A549 (cell line): ENCODE measurements around the gene TDRD9. TPM values are rescaled to one million over a fixed set of nuclear protein-coding genes. Genes with fewer than 3 reads are reported as not detected.

ENCODE experiments used
- ATAC-seq, 2 experiments: fragments of 200-7000 bp in 1 of 2; fragments of >200 bp in 1 of 2; cut with Nextera tagmentation in 1 of 2; cut with Tn5 transposase in 1 of 2; 3 replicates each; pipeline versions ENCODE4 v1.8.0 to v1.9.1; 2018 to 2020; ENCODE audit warnings: mild to moderate bottlenecking in 1 of 2, moderate library complexity in 1 of 2
- CTCF ChIA-PET: fragments of 300-600 bp; sonication (Branson Sonifier 250); formaldehyde crosslinking; extraction: SDS; loops from one replicate; lab custom pipeline; 2021; ENCODE audit warnings: antibody characterized with exemption, inconsistent platforms; lab: Yijun Ruan, JAX
- POLR2A ChIA-PET: fragments of 350-600 bp; formaldehyde crosslinking; extraction: SDS; loops from one replicate; lab custom pipeline; 2021; ENCODE audit warnings: antibody characterized with exemption, inconsistent platforms; lab: Yijun Ruan, JAX
- DNase-seq, 2 experiments: peaks; one replicate each; pipeline versions ENCODE4 v3.0.0 to v3.0.0-alpha.2; 2011 to 2016; ENCODE audit warnings: low read depth in 1 of 2, low spot score in 1 of 2
- FAIRE-seq: peaks from 2 replicates; lab custom pipeline; 2011; peaks lifted over from hg19 to GRCh38; lab: Jason Lieb, UNC
- H3K27ac ChIP-seq, 2 experiments: fragments of >200 bp; sonication (Bioruptor Twin); formaldehyde crosslinking; 3 replicates each; pipeline ENCODE4 v1.5.1; 2016 to 2017
- H3K4me1 ChIP-seq: fragments of >200 bp; sonication (Bioruptor Twin); formaldehyde crosslinking; 3 replicates; pipeline ENCODE4 v1.6.1; 2016
- H3K4me2 ChIP-seq: fragments of >200 bp; sonication (Bioruptor Twin); formaldehyde crosslinking; 3 replicates; pipeline ENCODE4 v1.6.1; 2016
- H3K4me3 ChIP-seq: fragments of >200 bp; sonication (Bioruptor Twin); formaldehyde crosslinking; 3 replicates; pipeline ENCODE4 v1.5.1; 2016
- H3K9me3 ChIP-seq: fragments of >200 bp; sonication (Bioruptor Twin); formaldehyde crosslinking; 3 replicates; pipeline ENCODE4 v1.6.1; 2016
- BHLHE40 ChIP-seq: IDR thresholded peaks from 2 replicates; pipeline ENCODE4 v1.6.1; 2012; ENCODE audit warnings: low read depth, low read length, inconsistent platforms
- EHMT2 ChIP-seq: fragments of 200-600 bp; sonication (generic); IDR thresholded peaks from 2 replicates; pipeline ENCODE4 v1.6.1; 2016; ENCODE audit warnings: antibody characterized with exemption, low read depth, mild to moderate bottlenecking, moderate library complexity
- FOSB ChIP-seq: fragments of 250-450 bp; sonication (Bioruptor Pico); IDR thresholded peaks from 2 replicates; pipeline ENCODE4 v1.5.0; 2020; ENCODE audit warnings: mild to moderate bottlenecking, moderate library complexity
- FOSL2 ChIP-seq, 2 experiments: fragments of 450-650 bp in 1 of 2; fragments of >200 bp in 1 of 2; sonication (Bioruptor Twin) in 1 of 2; formaldehyde crosslinking; IDR thresholded peaks; 2 replicates each; pipeline versions ENCODE4 v1.5.0 to v1.6.1; 2016 to 2020; ENCODE audit warnings: mild to moderate bottlenecking in 1 of 2, moderate library complexity in 1 of 2
- FOXS1 ChIP-seq: fragments of 250-450 bp; sonication (Bioruptor Pico); IDR thresholded peaks from 2 replicates; pipeline ENCODE4 v1.5.0; 2020; ENCODE audit warnings: mild to moderate bottlenecking, moderate library complexity
- GATA3 ChIP-seq: IDR thresholded peaks from 2 replicates; pipeline ENCODE4 v1.6.1; 2012; ENCODE audit warnings: borderline replicate concordance
- HDAC2 ChIP-seq: fragments of 200-600 bp; sonication (generic); IDR thresholded peaks from 2 replicates; pipeline ENCODE4 v1.6.1; 2016
- HEYL ChIP-seq: fragments of 250-450 bp; sonication (Bioruptor Pico); IDR thresholded peaks from 2 replicates; pipeline ENCODE4 v1.8.0; 2021; ENCODE audit warnings: mild to moderate bottlenecking, moderate library complexity
- HMGXB4 ChIP-seq: fragments of 250-450 bp; sonication (Bioruptor Pico); IDR thresholded peaks from 2 replicates; pipeline ENCODE4 v1.5.0; 2021; ENCODE audit warnings: mild to moderate bottlenecking, moderate library complexity, borderline replicate concordance
- HOXA7 ChIP-seq: fragments of 250-450 bp; sonication (Bioruptor Pico); IDR thresholded peaks from 2 replicates; pipeline ENCODE4 v1.5.0; 2020; ENCODE audit warnings: mild to moderate bottlenecking, moderate library complexity
- HOXB5 ChIP-seq: fragments of 250-450 bp; sonication (Bioruptor Pico); IDR thresholded peaks from 2 replicates; pipeline ENCODE4 v1.5.0; 2020; ENCODE audit warnings: mild to moderate bottlenecking, moderate library complexity
- JUN ChIP-seq, 2 experiments: fragments of >200 bp; sonication (Bioruptor Twin); formaldehyde crosslinking; IDR thresholded peaks; 2 replicates in 1 of 2; 3 replicates in 1 of 2; pipeline ENCODE4 v1.6.1; 2016 to 2017
- JUNB ChIP-seq: fragments of >200 bp; sonication (Bioruptor Twin); formaldehyde crosslinking; IDR thresholded peaks from 2 replicates; pipeline ENCODE4 v1.6.1; 2016
- KDM5A ChIP-seq: fragments of 200-600 bp; sonication (generic); IDR thresholded peaks from 2 replicates; pipeline ENCODE4 v1.6.1; 2016; ENCODE audit warnings: antibody characterized with exemption, mild to moderate bottlenecking
- NFE2L2 ChIP-seq: fragments of 150-350 bp; conservative IDR thresholded peaks from 2 replicates; pipeline ENCODE4 v1.6.1; 2014; ENCODE audit warnings: low read length
- POLR2A ChIP-seq: IDR thresholded peaks from 2 replicates; pipeline ENCODE4 v1.6.1; 2012; ENCODE audit warnings: mild to moderate bottlenecking, low read length
- REST ChIP-seq: fragments of 200-600 bp; sonication (generic); IDR thresholded peaks from 2 replicates; pipeline ENCODE4 v1.6.1; 2016; ENCODE audit warnings: antibody characterized with exemption, mild to moderate bottlenecking, moderate library complexity
- RFX5 ChIP-seq: fragments of 450-650 bp; IDR thresholded peaks from 2 replicates; pipeline ENCODE4 v1.7.1; 2014; ENCODE audit warnings: antibody characterized with exemption, mild to moderate bottlenecking, moderate library complexity
- RNF2 ChIP-seq: fragments of 200-600 bp; sonication (generic); IDR thresholded peaks from 2 replicates; pipeline ENCODE4 v1.6.1; 2016; ENCODE audit warnings: low read depth, mild to moderate bottlenecking, antibody characterized with exemption, moderate library complexity, borderline replicate concordance
- SREBF2 ChIP-seq: fragments of 450-650 bp; IDR thresholded peaks from 2 replicates; pipeline ENCODE4 v1.6.1; 2014; ENCODE audit warnings: mild to moderate bottlenecking, moderate library complexity
- WGBS: methylation state at CpG from one replicate; pipeline ENCODE4 v1.1.6; 2017; ENCODE audit errors: missing lambda C conversion rate; 5-methylcytosine and 5-hydroxymethylcytosine counted together
- polyA plus RNA-seq, 4 experiments: library from polyadenylated mRNA; depleted of rRNA in 3 of 4; stranded (reverse); fragments of >200 nt; fragmentation: RNase III in 1 of 4; extraction: RNeasy Plus Mini Kit Qiagen cat#74134 plus additional on column Dnase treatment in 1 of 4; gene quantifications; 2 replicates in 3 of 4; 3 replicates in 1 of 4; pipeline ENCODE4 v1.2.3, GENCODE V29; 2011 to 2017
- TF ChIP-seq, protein P1 (sequence below): fragments of 150-350 bp; IDR thresholded peaks from 2 replicates; pipeline ENCODE4 v1.6.1; 2014; ENCODE audit warnings: low read depth, mild to moderate bottlenecking, low read length
- TF ChIP-seq, protein P2 (sequence below): fragments of >200 bp; sonication (Bioruptor Twin); formaldehyde crosslinking; IDR thresholded peaks from 2 replicates; pipeline ENCODE4 v1.6.1; 2016
- TF ChIP-seq, protein P3 (sequence below): IDR thresholded peaks from 2 replicates; pipeline ENCODE4 v1.6.1; 2012; ENCODE audit warnings: low read depth, borderline replicate concordance

The TDRD9 gene
- polyA plus RNA-seq, 2 of the 4 experiments (the other 2 are of a cell fraction), result 0.04 TPM; not detected in 1

GRCh38 chr14:104019806-104020205 is 91.5 kb downstream of the TDRD9 start:
- FAIRE-seq (no peak), DNase-seq (no peak), ATAC-seq (no peak)
- H3K4me3 ChIP-seq, result no peak overlapping the region
- no peak overlapping the region for H3K27ac ChIP-seq
- 62% methylated on average over 7 of the region's 7 CpGs for WGBS
- no peak overlapping the region for H3K4me2 ChIP-seq
- POLR2A ChIA-PET, result no interaction called here
- H3K4me1 ChIP-seq, result peaks cover 7% of the 10 kb centered on the region; the same call in 2 of the 3 replicates
- H3K9me3 ChIP-seq, result no peaks in the 10 kb centered on the region
- CTCF ChIA-PET, result interaction anchor here (1.6 kb wide), 1 partner anchor 58 kb away, joined by 3 read pairs; no protein-coding TSS in a partner anchor
- TF ChIP-seq FOSB, result no peak
- TF ChIP-seq RFX5, result no peak
- TF ChIP-seq, protein P1, sequence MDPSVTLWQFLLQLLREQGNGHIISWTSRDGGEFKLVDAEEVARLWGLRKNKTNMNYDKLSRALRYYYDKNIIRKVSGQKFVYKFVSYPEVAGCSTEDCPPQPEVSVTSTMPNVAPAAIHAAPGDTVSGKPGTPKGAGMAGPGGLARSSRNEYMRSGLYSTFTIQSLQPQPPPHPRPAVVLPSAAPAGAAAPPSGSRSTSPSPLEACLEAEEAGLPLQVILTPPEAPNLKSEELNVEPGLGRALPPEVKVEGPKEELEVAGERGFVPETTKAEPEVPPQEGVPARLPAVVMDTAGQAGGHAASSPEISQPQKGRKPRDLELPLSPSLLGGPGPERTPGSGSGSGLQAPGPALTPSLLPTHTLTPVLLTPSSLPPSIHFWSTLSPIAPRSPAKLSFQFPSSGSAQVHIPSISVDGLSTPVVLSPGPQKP, result no peak
- no peak for TF ChIP-seq RNF2
- TF ChIP-seq SREBF2, result no peak
- no peak for TF ChIP-seq JUNB
- TF ChIP-seq REST, result no peak
- TF ChIP-seq KDM5A, result no peak
- no peak for TF ChIP-seq HEYL (CRISPR knock-in tag)
- TF ChIP-seq NFE2L2, result no peak
- TF ChIP-seq, protein P2, sequence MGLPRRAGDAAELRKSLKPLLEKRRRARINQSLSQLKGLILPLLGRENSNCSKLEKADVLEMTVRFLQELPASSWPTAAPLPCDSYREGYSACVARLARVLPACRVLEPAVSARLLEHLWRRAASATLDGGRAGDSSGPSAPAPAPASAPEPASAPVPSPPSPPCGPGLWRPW, result no peak
- TF ChIP-seq HDAC2, result no peak
- TF ChIP-seq JUN (IDR thresholded peaks at IDR 0.05), result no peak
- TF ChIP-seq FOSL2 (IDR thresholded peaks at IDR 0.05), result no peak
- no peak for TF ChIP-seq FOSL2 (CRISPR knock-in tag; IDR thresholded peaks at IDR 0.05)
- TF ChIP-seq FOXS1, result no peak
- no peak for TF ChIP-seq HMGXB4
- TF ChIP-seq, protein P3, sequence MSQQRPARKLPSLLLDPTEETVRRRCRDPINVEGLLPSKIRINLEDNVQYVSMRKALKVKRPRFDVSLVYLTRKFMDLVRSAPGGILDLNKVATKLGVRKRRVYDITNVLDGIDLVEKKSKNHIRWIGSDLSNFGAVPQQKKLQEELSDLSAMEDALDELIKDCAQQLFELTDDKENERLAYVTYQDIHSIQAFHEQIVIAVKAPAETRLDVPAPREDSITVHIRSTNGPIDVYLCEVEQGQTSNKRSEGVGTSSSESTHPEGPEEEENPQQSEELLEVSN, result no peak

DNA sequence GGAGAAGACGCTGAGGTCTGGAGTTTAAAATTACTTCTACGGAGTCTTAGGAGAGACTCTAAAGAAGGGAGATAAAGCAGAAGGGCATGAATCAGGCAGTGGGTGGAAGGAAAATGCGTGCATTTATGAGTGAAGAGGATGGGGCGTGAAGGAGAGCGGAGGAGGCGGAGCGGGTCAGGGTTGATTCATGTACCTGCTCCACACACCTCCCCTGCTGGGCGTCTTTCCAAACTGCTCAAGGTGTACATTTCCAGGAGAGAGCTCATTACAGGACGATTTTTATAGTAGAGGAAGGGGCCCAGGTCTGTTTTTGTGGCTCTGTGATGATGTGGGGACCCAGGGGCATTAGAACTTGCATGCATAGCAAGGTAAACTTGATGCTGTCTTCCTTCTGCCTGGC is 92.2 kb downstream of the TDRD9 start:
- no peak overlapping the region for H3K4me3 ChIP-seq
- no peak for ATAC-seq
- 73% methylated on average over 9 of the region's 9 CpGs for WGBS
- H3K4me1 ChIP-seq, result peaks cover 2% of the 10 kb centered on the region; the same call in 2 of the 3 replicates
- POLR2A ChIA-PET, result no interaction called here
- H3K27ac ChIP-seq, result no peak overlapping the region
- DNase-seq, result no peak
- no peak for FAIRE-seq
- TF ChIP-seq POLR2A (no peak), KDM5A (no peak), BHLHE40 (no peak), HOXA7 (CRISPR knock-in tag) (no peak), EHMT2 (no peak), GATA3 (no peak), HOXB5 (no peak), HDAC2 (no peak)
- no peaks in the 10 kb centered on the region for H3K9me3 ChIP-seq
- H3K4me2 ChIP-seq, result no peak overlapping the region
- CTCF ChIA-PET, result interaction anchor here (1.1 to 1.6 kb wide), 2 partner anchors 9 to 57 kb away, joined by 3 to 4 read pairs; no protein-coding TSS in a partner anchor
